Kidney (tissue), 14 donors: ENCODE results near the gene RFT1. TPM values are rescaled to one million over a fixed set of nuclear protein-coding genes. Genes with fewer than 3 reads are reported as not detected.

Experiments used
- DNase-seq, 5 donors: peaks; one replicate each; pipeline ENCODE4 v3.0.0-alpha.2; 2013 to 2020
- FAIRE-seq: peaks from 2 replicates; lab custom pipeline; 2012; peaks lifted over from hg19 to GRCh38; lab: Jason Lieb, UNC
- H3K27ac ChIP-seq, 2 donors: one replicate each; pipeline ENCODE4 v1.7.0; 2013; ENCODE audit warnings: low read depth in 2 of 2, low read length in 2 of 2, inconsistent platforms in 1 of 2
- H3K27me3 ChIP-seq: one replicate; pipeline ENCODE4 v1.7.1; 2013; ENCODE audit warnings: low read length, inconsistent platforms; ENCODE audit not compliant: control insufficient read depth, insufficient read depth
- H3K36me3 ChIP-seq, 3 donors: one replicate each; pipeline versions ENCODE4 v1.7.0 to v1.7.1; 2013; ENCODE audit warnings: low read length in 3 of 3, control low read depth in 1 of 3, inconsistent platforms in 1 of 3; ENCODE audit not compliant: insufficient read depth in 3 of 3, control insufficient read depth in 2 of 3
- H3K4me1 ChIP-seq, 3 donors: one replicate each; pipeline versions ENCODE4 v1.7.0 to v1.7.1; 2013; ENCODE audit warnings: low read length in 3 of 3, inconsistent platforms in 1 of 3, low read depth in 1 of 3; ENCODE audit not compliant: control insufficient read depth in 2 of 3, insufficient read depth in 2 of 3
- H3K4me3 ChIP-seq, 3 donors: one replicate each; pipeline versions ENCODE4 v1.7.0 to v1.8.1; 2013; ENCODE audit warnings: low read length in 3 of 3, control low read depth in 1 of 3, inconsistent platforms in 1 of 3
- H3K9ac ChIP-seq, 3 donors: one replicate each; pipeline versions ENCODE4 v1.7.0 to v1.7.1; 2013; ENCODE audit warnings: low read length in 3 of 3, control low read depth in 1 of 3, inconsistent platforms in 1 of 3
- H3K9me3 ChIP-seq, 3 donors: one replicate each; pipeline versions ENCODE4 v1.7.0 to v1.7.1; 2013; ENCODE audit warnings: low read length in 3 of 3, control low read depth in 1 of 3, inconsistent platforms in 1 of 3; ENCODE audit not compliant: control insufficient read depth in 2 of 3, insufficient read depth in 1 of 3
- intact Hi-C: fragments of 100-400 bp; cut with DNase I; formaldehyde crosslinking; loops from one replicate; pipeline ENCODE4 v1.11.1; 2022
- polyA plus RNA-seq: library from polyadenylated mRNA; stranded (reverse); fragments of 350-450 nt; fragmentation: Illumina TruSeq; extraction: RNeasy Lipid Tissue Mini Kit (QIAGEN cat#74804); gene quantifications from one replicate; pipeline ENCODE4 v1.2.3, GENCODE V29; 2014; ENCODE audit warnings: low read depth, low replicate concordance; ENCODE audit not compliant: insufficient read depth
- total RNA-seq: library from RNA; stranded (reverse); fragmentation: NEBNext Ultra II Directional; extraction: Animal tissue kit (Norgen Biotek cat#: 25700); gene quantifications from one replicate; pipeline ENCODE4 v1.2.1, GENCODE V29; 2021
- TF ChIP-seq, protein P1 (sequence below): IDR thresholded peaks from 3 replicates; pipeline ENCODE4 v1.5.1; 2012; ENCODE audit warnings: mild to moderate bottlenecking, moderate library complexity, borderline replicate concordance; ENCODE audit not compliant: insufficient read depth; ENCODE audit errors: extremely low read depth
- donor health status: control.
- donor health status: control.
- donor health status: control.
- donor health status: control.
- donor health status: control.
- donor health status: DM: yes; HTN: yes; CAD: no.
- donor health status: Normal renal cell carcinoma (clear cell type).

RFT1 gene
- total and polyA plus RNA-seq, 2 donors from 2014 or later = 14.7 to 22.8 TPM

DNA sequence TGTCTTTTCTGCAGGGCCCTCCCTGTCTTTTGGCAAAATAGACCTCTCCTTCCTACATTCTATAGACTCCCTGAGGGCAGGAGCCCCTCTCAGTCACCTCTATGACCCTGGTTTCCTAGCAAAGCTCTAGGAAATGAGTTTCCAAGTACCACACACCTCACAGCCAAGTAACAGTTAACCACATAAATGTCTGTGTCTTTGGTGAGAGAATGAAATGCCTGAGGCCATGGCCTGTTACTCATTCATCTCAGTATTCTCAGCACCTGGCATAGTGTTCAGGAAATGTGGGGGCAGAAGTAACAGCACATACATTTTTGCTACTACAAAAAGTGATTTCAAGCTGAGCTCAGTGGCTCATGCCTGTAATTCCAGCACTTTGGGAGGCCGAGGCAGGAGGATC, 21.0 kb downstream of the RFT1 start:
- Histone ChIP-seq H3K27me3 (no peaks in the 10 kb centered on the region), H3K36me3 (peaks cover 0 to 8% (median 0%) of the 10 kb centered on the region in 3 donors), H3K27ac (no peak overlapping the region), H3K9ac (no peak overlapping the region), H3K4me3 (no peak overlapping the region), H3K4me1 (no peaks in the 10 kb centered on the region), H3K9me3 (no peaks in the 10 kb centered on the region)
- intact Hi-C loops = no loop called here
- FAIRE-seq = no peak
- peak in 2 of 5 donors; percentile 29 to 30 for DNase-seq
- TF ChIP-seq, protein P1, sequence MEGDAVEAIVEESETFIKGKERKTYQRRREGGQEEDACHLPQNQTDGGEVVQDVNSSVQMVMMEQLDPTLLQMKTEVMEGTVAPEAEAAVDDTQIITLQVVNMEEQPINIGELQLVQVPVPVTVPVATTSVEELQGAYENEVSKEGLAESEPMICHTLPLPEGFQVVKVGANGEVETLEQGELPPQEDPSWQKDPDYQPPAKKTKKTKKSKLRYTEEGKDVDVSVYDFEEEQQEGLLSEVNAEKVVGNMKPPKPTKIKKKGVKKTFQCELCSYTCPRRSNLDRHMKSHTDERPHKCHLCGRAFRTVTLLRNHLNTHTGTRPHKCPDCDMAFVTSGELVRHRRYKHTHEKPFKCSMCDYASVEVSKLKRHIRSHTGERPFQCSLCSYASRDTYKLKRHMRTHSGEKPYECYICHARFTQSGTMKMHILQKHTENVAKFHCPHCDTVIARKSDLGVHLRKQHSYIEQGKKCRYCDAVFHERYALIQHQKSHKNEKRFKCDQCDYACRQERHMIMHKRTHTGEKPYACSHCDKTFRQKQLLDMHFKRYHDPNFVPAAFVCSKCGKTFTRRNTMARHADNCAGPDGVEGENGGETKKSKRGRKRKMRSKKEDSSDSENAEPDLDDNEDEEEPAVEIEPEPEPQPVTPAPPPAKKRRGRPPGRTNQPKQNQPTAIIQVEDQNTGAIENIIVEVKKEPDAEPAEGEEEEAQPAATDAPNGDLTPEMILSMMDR = no peak

DNA sequence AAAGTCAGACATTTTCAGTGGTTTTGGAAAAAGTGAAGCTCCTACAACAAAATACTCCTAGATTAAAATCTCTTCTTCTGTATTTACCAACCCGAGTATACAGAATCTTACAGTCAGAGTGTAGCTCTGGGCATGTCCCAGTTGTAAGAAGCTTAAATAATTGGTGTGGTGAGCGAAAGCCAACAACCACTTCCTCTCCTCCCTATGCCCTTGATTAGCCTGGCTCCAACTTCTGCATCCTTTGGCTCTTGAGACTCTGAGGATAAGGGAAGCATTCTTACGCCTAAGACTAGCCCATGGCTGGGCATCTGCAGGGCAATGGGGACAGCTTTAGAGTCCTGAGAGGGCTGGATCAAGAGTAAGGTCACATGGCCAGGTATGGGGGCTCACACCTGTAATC, 25.5 kb downstream of the RFT1 start:
- H3K4me1 ChIP-seq = no peaks in the 10 kb centered on the region
- H3K36me3 ChIP-seq = peaks cover 0 to 20% (median 18%) of the 10 kb centered on the region in 3 donors
- no peak overlapping the region for H3K4me3 ChIP-seq
- no peak for DNase-seq
- FAIRE-seq = no peak
- H3K9me3 ChIP-seq = no peaks in the 10 kb centered on the region
- TF ChIP-seq, protein P1 = no peak
- no peaks in the 10 kb centered on the region for H3K27me3 ChIP-seq
- intact Hi-C loops = no loop called here
- H3K9ac ChIP-seq = no peak overlapping the region
- H3K27ac ChIP-seq = no peak overlapping the region

DNA sequence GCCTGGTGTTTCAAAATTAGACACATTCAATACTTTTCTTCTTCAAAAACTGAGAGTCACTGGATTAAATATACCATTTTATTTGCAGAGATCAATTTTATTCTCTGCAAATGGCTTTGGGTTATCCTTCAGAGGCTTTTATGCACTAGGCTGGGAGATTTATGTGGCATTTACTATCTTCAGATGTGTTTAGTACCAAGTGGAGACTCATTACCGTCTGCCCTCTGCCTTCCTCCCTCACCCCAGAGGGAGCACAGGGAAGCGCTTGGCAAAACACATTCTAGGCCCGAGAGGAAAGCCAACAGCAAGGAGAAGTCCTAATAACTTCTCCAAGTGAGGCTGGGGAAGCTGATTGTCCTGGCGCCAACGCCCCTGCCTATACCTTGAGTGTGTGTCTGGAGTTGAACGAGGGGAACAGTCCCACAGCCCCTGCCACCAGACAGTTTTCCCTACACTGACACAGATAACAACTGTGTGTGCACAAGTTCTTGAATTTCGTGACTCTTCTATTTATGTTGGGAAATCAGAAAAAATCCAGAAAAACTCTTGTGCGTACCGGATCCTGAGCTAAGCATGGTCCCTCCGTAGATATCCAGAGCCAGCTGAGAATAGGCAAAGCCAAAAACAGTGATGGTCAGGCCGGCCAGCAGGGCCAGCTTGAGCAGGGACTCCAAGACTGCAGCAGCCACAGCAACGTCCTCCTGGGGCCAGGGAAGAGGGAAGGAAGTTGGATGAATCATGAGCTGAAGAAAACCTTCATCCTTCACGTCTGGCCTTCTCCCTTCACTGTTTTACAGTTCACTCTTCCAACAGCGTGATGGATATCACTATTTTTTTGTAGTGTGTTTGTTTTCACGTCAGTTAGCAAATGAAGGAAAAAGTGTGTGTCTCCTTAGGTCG, 26.6 kb downstream of the RFT1 start:
- Histone ChIP-seq H3K4me3 (no peak overlapping the region), H3K36me3 (peaks cover 3 to 21% (median 15%) of the 10 kb centered on the region in 3 donors), H3K4me1 (no peaks in the 10 kb centered on the region), H3K9me3 (no peaks in the 10 kb centered on the region), H3K27me3 (no peaks in the 10 kb centered on the region), H3K9ac (no peak overlapping the region), H3K27ac (no peak overlapping the region)
- intact Hi-C loops = no loop called here
- TF ChIP-seq, protein P1 = no peak
- DNase-seq (peak in 2 of 5 donors; percentile 30 to 40), FAIRE-seq (no peak)
